Skin of body (tissue), 2 donors: ENCODE results near the gene CMC4. TPM values are rescaled to one million over a fixed set of nuclear protein-coding genes. Genes with fewer than 3 reads are reported as not detected.

Source experiments
- DNase-seq: peaks from one replicate; lab custom pipeline; 2025; lab: John Stamatoyannopoulos, UW
- total RNA-seq: library from RNA; depleted of rRNA; stranded (reverse); fragments of >200 nt; gene quantifications from one replicate; pipeline ENCODE4 v1.2.3, GENCODE V29; 2014

The CMC4 gene, protein sequence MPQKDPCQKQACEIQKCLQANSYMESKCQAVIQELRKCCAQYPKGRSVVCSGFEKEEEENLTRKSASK
- 6.1 TPM for total RNA-seq

DNA sequence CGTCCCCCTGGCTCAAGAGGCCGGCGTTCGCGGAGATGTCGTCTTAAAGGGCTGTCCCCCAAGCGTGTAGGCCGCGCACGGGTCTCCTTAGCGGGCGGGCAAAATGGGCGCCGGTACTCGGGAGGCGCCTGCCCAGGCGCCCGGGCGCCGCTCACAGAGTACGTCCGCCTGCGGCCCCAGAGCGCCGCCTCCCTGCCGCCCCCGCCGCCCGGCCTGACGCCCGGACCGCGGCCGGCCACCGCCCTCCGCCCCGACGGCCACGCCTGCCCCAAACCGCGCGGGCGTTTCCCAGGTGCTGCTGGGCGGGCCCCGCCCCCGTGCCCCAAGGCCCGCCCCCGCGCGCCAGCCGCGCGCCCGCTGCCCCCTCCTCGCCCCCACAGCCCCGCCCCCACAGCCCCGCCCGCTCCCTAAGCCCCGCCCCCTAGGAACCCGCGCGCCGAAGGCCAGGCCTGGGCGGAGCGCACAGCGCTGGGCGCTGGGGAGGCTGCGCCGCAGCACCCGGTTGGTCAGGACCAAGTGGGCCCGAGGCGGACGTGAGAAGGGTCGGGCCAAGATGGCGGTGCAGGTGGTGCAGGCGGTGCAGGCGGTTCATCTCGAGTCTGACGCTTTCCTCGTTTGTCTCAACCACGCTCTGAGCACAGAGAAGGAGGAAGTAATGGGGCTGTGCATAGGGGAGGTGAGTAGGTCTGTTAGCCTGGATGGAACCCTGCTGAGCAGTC lies at the start of gene CMC4, which contains the start of the genes BRCC3 and MTCP1:
CMC4 (minus strand) TSS at position 162 of the 719 bp plus-strand sequence. CDS start 7,113 bp downstream, outside the sequence.
BRCC3 (plus strand) TSS at position 534 of the 719 bp plus-strand sequence; CDS start at position 554, 20 bp downstream.
MTCP1 (minus strand) TSS at position 162 of the 719 bp plus-strand sequence. CDS start 5,126 bp downstream, outside the sequence.
- peak; percentile 61 for DNase-seq

DNA sequence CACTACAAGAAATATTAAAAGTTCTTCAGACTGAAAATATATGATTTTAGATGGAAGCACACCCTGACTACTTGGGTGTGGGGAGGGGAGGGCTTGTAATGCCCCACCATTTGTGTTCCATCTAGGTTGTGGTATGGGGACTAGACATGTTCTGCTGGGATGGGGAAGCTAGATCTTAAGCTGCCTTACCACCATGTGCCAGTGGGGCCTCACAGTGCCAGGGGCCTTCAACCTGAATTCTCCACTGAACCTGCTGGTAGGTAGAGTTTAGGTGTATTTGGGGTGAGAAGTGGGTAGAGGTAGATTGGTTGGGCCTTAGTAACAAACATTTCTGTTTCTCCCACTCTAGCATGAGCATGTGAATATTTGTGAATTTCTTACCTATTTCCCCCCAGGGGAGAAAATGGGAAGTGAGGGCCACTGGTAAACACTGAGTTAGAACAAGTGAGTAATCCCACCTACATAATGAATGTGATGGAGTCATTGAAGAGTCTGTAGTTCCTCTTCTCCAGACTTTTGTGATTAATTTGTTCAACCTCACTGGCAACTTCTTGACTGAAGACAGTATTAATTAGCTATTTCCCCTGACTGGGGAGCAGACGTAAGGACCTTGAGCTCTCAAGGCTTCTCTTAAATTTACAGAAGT lies 44.4 kb upstream of the CMC4 start:
- no peak for DNase-seq

DNA sequence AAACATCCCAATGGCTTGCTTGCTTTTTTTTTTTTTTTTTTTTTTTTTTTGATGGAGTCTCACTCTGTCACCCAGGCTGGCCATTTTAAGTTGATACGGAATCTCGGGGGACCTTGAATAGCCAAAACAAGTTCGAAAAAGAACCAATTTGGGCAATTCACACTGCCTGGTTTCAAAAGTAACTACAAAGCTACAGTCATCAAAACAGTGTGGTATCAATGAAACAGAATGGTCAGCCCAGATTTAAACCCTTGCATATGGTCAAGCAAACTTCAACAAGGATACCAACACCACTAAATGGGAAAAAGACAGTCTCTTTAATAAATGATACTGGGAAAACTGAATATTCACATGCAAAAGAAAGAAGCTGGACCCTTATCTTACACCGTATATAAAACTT lies 42.2 kb upstream of the CMC4 start:
- no peak for DNase-seq

DNA sequence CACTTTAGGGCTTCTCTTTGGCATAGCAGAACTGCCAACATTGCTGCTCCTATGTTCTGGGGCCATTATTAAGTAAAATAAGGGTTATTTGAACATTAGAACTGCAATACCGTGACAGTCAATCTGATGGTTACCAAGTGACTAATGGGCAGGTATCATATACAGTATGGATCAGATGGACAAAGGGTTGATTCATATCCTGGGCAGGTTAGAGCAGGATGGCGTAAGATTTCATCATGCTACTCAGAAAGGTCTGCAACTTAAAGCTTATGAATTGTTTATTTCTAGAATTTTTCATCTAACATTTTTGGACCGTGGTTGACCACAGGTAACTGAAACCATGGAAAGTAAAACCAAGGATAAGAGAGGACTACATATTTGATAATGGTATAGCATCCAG lies 41.2 kb upstream of the CMC4 start:
- no peak for DNase-seq

- DNase-seq: no peak
Observed at GRCh38 chrX:155108427-155108826, 37.5 kb upstream of the CMC4 start.

- DNase-seq: no peak
Observed at GRCh38 chrX:155105919-155106318, 35.0 kb upstream of the CMC4 start.

DNA sequence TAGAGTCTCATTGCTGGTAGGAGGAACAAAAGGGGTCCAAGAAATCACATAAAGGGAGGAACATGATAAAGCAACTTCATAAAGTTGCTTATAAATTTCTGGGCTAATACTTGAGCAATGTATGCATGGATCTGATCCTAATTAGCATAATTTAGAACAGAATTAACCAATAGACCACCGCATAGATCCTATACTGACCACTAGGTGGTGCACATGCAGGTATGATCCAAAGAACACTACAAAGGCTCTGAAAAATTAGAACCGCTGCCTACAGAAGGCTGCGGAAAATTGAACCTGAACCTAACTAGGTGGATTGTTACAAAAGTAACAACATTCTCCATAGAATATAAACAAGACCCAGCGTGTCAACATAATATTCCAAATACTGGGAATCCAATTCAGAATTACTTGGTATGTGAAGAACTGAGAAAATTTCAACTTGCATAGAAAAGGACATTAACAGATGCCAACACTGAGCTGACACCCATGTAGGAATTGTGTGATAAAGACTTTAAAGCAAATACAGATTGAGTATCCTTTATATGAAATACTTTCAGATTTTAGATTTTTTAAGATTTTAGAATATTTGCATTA lies 23.6 kb upstream of the CMC4 start:
- peak; percentile 1 for DNase-seq

GRCh38 chrX:155086961-155087735 lies 16.2 kb upstream of the CMC4 start:
- DNase-seq: no peak

- no peak for DNase-seq
Observed at GRCh38 chrX:155086202-155086840, 15.4 kb upstream of the CMC4 start.

GRCh38 chrX:155071694-155072280 lies 851 bp upstream of the CMC4 start:
- no peak for DNase-seq

GRCh38 chrX:155070663-155070974 lies 317 bp downstream of the CMC4 start:
- DNase-seq: no peak

GRCh38 chrX:155070038-155070437 lies 898 bp downstream of the CMC4 start:
- no peak for DNase-seq

DNA sequence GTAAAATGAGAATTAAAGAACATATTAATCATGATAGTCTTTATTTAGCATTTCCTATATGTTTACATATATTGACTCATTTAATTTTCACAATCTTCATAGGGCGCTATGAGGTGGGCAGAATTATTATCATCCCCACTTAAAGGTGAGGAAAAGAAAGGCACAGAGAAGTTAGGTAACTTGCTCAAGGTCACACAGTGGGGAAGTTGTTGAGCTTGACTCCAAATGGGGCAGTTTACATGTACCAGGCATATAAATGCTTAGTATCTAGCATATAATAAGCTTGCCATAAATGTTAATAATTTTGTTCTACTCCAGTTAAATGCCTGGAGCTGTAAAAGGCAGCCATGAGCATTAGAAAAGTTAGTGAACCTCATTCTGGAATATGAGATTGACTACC lies 1.5 kb downstream of the CMC4 start:
- DNase-seq: no peak

GRCh38 chrX:155068165-155068564 lies 2.8 kb downstream of the CMC4 start:
- no peak for DNase-seq

DNA sequence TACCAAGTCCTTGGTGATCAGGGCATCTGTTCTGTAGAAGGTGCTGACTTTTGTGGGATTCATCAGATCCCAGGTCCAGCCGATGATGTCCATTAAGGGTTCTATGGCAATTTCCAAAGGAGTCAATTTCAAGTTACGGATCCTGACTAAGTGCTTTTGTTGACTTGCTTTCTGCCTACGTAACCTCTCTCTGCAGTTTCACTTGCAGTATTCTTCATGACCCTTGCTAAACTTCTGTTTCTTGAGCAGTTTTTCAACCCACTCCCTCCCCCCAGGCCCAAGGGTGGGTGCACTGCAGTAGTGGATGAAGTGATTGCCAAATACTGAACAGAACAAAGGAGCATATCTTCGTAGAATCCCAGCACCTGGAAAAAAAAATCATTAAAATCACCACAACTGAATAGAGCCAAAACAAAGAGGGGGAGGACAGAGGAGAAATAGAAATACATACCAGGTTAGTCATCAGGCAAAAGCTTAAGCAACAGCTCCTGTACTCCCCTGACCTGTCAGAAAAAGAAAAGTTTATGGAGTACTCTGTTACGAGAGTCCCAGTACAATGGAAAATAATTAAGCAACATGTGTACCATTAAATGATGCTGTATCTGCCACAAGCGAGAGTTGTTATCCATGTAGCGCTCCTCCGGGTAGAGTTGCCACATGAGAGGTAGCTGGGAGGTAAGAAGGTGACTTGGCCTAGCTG lies 5.8 kb downstream of the CMC4 start:
- DNase-seq: no peak

DNA sequence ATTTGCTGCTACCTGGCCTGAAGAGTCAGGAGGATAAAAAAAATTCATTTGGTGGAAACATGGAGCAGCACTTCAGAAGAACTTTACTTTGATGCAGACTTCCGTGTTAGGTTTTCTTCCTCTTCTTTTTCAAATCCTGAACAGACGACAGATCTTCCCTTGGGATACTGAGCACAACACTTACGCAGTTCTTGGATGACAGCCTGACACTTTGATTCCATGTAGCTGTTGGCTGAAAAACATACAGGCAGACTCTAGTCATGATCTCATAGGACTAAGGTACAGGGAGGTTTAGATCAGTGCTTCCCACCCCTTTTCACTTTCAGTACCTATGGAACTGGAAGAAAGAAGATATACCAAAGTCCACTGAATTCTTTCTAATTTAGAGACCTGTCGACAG lies 9.2 kb downstream of the CMC4 start:
- DNase-seq: no peak

GRCh38 chrX:155056877-155057792 lies 13.8 kb downstream of the CMC4 start:
- DNase-seq: peak; percentile 44

GRCh38 chrX:155056471-155056870 lies 14.5 kb downstream of the CMC4 start:
- no peak for DNase-seq

DNA sequence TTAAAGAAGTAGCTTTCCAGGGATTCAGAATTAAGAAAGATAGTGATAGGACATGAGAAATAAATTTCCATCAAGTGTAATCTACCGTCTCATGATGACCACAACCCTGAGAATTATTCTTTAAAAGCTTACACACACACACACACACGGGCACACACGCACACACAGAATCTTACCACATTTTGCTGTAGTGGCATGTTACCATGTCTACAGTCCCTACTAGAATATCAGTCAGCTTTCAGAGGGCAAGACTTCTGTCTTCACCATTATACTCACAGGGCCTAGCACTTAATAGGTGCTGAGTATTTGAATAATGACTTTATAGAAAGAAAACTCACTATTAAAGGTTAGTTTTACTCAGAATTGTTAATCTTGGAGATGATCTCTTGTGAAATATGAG lies 15.4 kb downstream of the CMC4 start:
- no peak for DNase-seq
